GM12801 (cell line): ENCODE results near the gene PLCB1.

Source experiments
- TF ChIP-seq, protein P1 (sequence below): IDR thresholded peaks from one replicate; pipeline ENCODE4 v1.5.1; 2011; ENCODE audit warnings: control low read depth; ENCODE audit not compliant: insufficient read length; ENCODE audit errors: extremely low read depth

Gene PLCB1

DNA sequence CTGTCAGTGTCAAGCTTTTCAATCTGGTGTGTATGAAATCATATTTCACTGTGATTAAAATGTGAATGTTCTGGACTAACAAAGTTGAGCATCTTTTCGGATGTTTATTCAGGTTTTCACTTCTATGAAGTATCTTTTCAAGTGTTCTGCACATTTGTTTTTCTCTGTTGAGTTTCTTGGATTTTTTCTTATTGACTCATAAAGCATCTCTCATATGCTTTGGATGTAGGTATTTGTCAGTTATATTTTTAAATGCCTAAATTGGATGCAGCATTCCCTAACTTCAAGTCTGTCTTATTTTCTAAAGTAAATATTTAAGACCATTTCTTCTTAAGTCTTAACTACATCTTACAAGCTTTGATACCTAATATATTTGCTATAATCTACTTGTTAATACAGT lies 398.0 kb downstream of the PLCB1 start:
- TF ChIP-seq, protein P1, sequence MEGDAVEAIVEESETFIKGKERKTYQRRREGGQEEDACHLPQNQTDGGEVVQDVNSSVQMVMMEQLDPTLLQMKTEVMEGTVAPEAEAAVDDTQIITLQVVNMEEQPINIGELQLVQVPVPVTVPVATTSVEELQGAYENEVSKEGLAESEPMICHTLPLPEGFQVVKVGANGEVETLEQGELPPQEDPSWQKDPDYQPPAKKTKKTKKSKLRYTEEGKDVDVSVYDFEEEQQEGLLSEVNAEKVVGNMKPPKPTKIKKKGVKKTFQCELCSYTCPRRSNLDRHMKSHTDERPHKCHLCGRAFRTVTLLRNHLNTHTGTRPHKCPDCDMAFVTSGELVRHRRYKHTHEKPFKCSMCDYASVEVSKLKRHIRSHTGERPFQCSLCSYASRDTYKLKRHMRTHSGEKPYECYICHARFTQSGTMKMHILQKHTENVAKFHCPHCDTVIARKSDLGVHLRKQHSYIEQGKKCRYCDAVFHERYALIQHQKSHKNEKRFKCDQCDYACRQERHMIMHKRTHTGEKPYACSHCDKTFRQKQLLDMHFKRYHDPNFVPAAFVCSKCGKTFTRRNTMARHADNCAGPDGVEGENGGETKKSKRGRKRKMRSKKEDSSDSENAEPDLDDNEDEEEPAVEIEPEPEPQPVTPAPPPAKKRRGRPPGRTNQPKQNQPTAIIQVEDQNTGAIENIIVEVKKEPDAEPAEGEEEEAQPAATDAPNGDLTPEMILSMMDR: no peak

DNA sequence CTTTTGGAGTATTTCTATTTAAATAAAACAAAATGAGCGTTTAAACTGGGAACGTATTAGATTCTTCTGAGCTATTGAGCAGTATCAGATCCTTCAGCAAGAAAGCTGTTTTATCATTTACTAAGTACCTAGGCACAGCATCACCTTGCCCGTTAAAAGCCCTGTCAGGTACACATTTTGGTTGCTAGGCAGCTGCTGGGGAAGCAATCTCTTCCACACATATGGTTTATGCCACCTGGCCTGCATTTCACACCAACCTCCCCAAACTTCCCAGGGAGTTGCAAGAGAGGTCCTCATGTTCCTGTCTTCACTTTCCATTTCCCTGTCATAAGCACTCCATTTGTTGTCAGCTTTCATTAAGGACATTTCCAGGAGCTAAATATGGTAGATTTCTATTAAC lies 400.1 kb downstream of the PLCB1 start:
- TF ChIP-seq, protein P1: no peak

DNA sequence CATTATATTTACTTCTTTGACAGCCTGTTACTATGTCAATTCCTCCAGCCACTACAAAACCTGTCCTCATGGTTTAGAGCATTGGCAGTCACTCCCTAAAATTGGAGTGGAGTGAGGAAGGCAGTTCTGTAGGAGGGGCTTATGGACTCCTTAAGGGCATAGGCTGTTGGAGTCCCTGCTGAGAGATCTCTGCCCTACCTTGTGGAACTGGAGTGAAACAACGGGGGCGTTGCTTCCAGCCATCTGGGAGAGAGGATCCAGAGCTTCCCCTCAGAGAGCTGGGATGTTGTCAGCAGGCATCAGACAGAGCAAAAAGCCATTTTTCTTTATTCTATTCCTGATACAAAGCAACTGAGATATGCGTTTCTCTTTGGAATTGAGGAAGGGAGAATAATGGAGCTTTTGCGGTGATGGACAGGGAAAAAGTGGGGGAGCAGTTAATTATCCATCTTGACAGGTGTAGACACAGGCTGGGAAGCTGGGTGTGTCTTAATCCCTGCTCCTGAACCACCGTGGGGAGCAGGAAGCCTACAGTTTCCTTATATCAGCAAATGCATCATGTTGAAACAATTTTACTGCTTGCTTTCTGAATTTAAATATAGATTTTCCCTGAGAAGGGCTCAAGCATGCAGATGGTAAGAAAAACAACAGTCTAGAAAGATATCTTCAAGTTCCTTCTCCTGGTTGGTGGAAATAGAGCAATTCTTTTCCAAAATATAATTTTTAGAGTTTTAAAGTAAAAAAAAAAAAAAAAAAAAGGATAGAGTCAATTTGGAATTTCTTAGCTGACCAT lies 402.5 kb downstream of the PLCB1 start:
- TF ChIP-seq, protein P1: no peak

DNA sequence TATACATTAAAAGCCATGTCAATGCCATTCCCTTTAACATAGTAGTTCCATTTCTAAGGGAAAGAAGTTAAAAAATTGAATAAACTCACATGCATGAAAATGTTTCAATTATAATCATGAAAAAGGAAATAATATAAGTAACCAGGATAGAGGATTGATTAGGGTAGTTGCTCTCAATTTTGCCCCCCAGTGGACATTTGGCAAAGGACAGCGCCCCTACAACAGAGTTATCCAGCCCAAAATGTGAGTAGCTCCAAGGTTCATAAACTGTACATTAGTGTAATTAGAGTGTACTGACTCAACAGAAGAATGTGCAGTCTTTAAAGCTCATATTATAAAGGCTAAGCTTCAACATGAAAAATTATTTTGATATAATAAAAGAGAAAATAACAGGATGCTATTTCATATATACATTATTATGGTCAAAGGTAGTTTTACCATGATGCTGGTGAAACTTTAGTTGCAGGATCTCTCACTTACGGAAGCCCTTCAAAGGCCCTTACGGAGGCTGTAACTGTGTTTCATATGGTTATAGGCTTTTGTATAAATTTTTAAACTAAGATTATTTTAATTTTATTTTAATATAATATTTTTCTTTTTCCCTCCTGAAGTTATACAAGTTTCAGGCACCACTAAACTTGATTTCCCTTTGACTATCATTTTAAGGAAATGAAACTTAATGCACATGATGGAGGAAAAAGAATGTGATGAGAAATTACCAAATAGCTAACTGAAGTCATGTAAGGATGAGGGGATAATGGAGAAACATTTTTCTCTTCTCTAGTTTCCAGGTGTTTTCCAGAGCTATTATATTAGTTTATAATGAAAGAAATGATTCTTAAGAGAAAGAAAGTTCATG lies 403.6 kb downstream of the PLCB1 start:
- TF ChIP-seq, protein P1: no peak

DNA sequence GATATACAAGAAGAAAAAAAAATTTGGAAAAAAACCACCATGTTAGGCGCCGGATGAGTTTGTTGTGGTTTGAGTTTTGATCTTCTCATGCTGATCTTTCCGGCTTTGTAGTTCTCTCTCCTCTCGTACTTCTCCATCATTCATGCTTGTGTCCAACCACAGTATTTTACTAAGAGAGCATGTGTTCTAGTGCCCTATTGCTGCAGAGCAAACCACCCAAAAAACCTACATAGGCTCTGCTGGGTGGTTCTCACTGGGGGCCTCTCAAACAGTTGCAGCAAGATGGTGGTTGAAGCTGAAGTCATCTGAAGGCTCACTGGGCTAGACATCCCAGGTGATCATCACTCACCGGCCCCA lies 404.2 kb downstream of the PLCB1 start:
- TF ChIP-seq, protein P1: no peak

DNA sequence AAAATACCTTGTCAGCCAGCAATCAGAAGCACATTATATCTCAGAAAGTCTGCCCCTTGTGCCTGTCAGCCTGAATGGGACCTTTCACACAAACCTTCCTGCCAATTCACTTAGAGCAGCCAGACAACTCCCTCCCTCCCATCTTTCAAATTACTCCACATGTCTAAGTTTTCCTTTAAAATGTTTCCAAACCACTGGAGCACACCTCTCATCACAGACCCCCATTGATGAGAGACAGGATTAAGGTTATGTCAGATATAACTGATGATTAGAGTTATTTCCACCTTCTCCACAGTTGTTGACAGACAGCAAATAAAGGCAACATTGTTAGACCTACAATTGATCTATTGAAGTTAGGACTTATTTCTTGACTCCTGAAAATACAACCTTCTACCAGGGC lies 408.4 kb downstream of the PLCB1 start:
- TF ChIP-seq, protein P1: no peak

DNA sequence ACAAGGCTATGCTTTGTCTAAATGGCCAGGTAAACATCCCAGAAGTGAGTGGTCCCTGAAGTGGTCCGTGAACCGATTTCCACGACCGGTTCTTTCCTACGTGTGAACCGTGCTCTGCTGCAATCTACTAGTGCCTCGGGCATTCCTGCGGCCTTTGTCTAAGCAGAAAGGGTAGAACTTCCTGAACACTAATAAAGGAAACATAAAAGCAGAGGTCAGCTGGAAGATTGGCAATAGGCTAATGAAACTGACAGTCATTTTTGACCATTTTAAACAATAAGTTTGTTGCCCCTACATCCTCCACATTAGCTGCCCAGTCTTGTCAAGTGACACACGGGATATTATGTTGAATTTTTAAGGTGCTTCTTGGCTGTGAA lies 410.0 kb downstream of the PLCB1 start:
- TF ChIP-seq, protein P1: no peak
